Adrenal gland (tissue), 12 donors: ENCODE data around the gene GDF9. TPM values are rescaled to one million over a fixed set of nuclear protein-coding genes. Genes with fewer than 3 reads are reported as not detected.

Experiments
- DNase-seq, 7 donors: peaks; one replicate each; pipeline ENCODE4 v3.0.0-alpha.2; 2019 to 2020
- H3K27ac ChIP-seq, 5 donors: fragments of 200-600 bp; sonication (generic) in 4 of 5; 1 replicate in 3 of 5; 2 replicates in 2 of 5; pipeline versions ENCODE4 v1.5.1 to v1.8.0; 2016 to 2020; ENCODE audit warnings: mild to moderate bottlenecking in 1 of 5
- H3K27me3 ChIP-seq: fragments of 200-600 bp; 2 replicates; pipeline ENCODE4 v1.8.0; 2021
- H3K36me3 ChIP-seq, 2 donors: fragments of 200-600 bp; replicated peaks in 1 of 2; 1 replicate in 1 of 2; 2 replicates in 1 of 2; pipeline versions ENCODE4 v1.5.1 to v1.8.0; 2018 to 2022
- H3K4me1 ChIP-seq, 2 donors: fragments of 200-600 bp; replicated peaks in 1 of 2; 1 replicate in 1 of 2; 2 replicates in 1 of 2; pipeline versions ENCODE4 v1.5.1 to v1.8.0; 2018 to 2021
- H3K4me3 ChIP-seq, 4 donors: fragments of 200-600 bp; sonication (generic) in 3 of 4; one replicate each; pipeline ENCODE4 v1.5.1; 2016 to 2018
- H3K9me3 ChIP-seq, 3 donors: fragments of 200-600 bp; sonication (generic) in 1 of 3; replicated peaks in 1 of 3; 1 replicate in 2 of 3; 2 replicates in 1 of 3; pipeline versions ENCODE4 v1.5.1 to v1.8.0; 2016 to 2021
- POLR2A ChIP-seq, 2 donors: fragments of 450-650 bp; IDR thresholded peaks; one replicate each; pipeline ENCODE4 v1.6.1; 2017; ENCODE audit warnings: antibody characterized with exemption in 2 of 2, mild to moderate bottlenecking in 2 of 2, moderate library complexity in 1 of 2
- WGBS, 4 donors: extraction: QIAGEN DNeasy Blood & Tissue Kit in 2 of 4; methylation state at CpG; one replicate each; pipeline versions ENCODE4 v1.1.5 to v1.1.7; 2013 to 2017; 5-methylcytosine and 5-hydroxymethylcytosine counted together
- intact Hi-C, 2 donors: fragments of 100-400 bp; cut with DNase I; formaldehyde crosslinking; loops; one replicate each; pipeline versions ENCODE4 v1.14.1 to v1.15.0; 2022 to 2023
- polyA plus RNA-seq, 3 donors: library from polyadenylated mRNA; stranded (reverse); fragments of 200-250 nt in 2 of 3; fragments of 350-450 nt in 1 of 3; fragmentation: Illumina TruSeq in 1 of 3; extraction: RNeasy Lipid Tissue Mini Kit (QIAGEN cat#74804) in 1 of 3; gene quantifications; one replicate each; pipeline ENCODE4 v1.2.3, GENCODE V29; 2013 to 2014
- total RNA-seq, 9 donors: library from RNA; depleted of rRNA in 4 of 9; stranded (reverse); fragments of >200 nt in 4 of 9; fragments of 120-200 nt in 1 of 9; fragmentation: NEBNext Ultra II Directional in 1 of 9; extraction: Animal tissue kit (Norgen Biotek cat#: 25700) in 1 of 9; gene quantifications; one replicate each; pipeline versions ENCODE4 v1.1.0 to v1.2.4, GENCODE V29; 2013 to 2023
- TF ChIP-seq, protein P1 (sequence below), 6 experiments: fragments of 450-650 bp in 4 of 6; fragments of 200-600 bp in 2 of 6; sonication (generic) in 1 of 6; IDR thresholded peaks; 1 replicate in 5 of 6; 2 replicates in 1 of 6; pipeline versions ENCODE4 v1.5.1 to v1.8.0; 2016 to 2021; ENCODE audit warnings: antibody characterized with exemption in 6 of 6, mild to moderate bottlenecking in 2 of 6, moderate library complexity in 1 of 6
- donor health status: healthy with polysubstance abuse.
- donor health status: Bipolar disorder and iron deficiency.
- donor health status: DM: yes; HTN: yes; CAD: no.
- donor health status: DM: no; HTN: no; CAD: no.
- donor health status: DM: no; HTN: no; CAD: no.
- donor health status: DM: yes; HTN: yes; CAD: no.

Gene GDF9
- total and polyA plus RNA-seq, 12 donors, result 0.41 to 1.4 (median 0.83) TPM

DNA sequence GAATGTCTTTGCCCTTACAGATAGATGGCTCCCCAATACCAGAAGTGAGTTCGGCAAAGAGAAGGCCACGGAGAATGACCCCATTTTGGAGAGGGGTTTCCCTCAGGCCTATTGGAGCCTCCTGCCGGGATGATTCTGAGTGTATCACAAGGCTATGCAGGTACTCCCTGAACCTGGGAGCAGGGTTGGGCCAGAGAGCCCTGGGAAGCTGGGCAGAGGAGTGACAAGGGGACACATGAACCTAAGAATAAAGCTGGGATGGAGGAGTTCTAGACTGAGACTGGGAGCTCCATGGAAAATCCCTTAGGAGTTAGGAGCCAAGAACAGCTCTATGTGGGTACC lies 7.6 kb upstream of the GDF9 start:
- H3K4me3 ChIP-seq, result no peak overlapping the region
- no peak overlapping the region for H3K27ac ChIP-seq
- no peaks in the 10 kb centered on the region for H3K4me1 ChIP-seq
- H3K9me3 ChIP-seq, result no peaks in the 10 kb centered on the region
- WGBS, 4 donors, result 95 to 100% (median 97%) methylated on average over 3 of the region's 3 CpGs
- peaks cover 0 to 48% of the 10 kb centered on the region in 2 donors for H3K36me3 ChIP-seq
- H3K27me3 ChIP-seq, result no peaks in the 10 kb centered on the region
- intact Hi-C loops, result no loop called here
- no peak for TF ChIP-seq POLR2A (IDR thresholded peaks at IDR 0.05)
- TF ChIP-seq, protein P1, sequence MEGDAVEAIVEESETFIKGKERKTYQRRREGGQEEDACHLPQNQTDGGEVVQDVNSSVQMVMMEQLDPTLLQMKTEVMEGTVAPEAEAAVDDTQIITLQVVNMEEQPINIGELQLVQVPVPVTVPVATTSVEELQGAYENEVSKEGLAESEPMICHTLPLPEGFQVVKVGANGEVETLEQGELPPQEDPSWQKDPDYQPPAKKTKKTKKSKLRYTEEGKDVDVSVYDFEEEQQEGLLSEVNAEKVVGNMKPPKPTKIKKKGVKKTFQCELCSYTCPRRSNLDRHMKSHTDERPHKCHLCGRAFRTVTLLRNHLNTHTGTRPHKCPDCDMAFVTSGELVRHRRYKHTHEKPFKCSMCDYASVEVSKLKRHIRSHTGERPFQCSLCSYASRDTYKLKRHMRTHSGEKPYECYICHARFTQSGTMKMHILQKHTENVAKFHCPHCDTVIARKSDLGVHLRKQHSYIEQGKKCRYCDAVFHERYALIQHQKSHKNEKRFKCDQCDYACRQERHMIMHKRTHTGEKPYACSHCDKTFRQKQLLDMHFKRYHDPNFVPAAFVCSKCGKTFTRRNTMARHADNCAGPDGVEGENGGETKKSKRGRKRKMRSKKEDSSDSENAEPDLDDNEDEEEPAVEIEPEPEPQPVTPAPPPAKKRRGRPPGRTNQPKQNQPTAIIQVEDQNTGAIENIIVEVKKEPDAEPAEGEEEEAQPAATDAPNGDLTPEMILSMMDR (IDR thresholded peaks at IDR 0.05), result no peak
- DNase-seq, result no peak

DNA sequence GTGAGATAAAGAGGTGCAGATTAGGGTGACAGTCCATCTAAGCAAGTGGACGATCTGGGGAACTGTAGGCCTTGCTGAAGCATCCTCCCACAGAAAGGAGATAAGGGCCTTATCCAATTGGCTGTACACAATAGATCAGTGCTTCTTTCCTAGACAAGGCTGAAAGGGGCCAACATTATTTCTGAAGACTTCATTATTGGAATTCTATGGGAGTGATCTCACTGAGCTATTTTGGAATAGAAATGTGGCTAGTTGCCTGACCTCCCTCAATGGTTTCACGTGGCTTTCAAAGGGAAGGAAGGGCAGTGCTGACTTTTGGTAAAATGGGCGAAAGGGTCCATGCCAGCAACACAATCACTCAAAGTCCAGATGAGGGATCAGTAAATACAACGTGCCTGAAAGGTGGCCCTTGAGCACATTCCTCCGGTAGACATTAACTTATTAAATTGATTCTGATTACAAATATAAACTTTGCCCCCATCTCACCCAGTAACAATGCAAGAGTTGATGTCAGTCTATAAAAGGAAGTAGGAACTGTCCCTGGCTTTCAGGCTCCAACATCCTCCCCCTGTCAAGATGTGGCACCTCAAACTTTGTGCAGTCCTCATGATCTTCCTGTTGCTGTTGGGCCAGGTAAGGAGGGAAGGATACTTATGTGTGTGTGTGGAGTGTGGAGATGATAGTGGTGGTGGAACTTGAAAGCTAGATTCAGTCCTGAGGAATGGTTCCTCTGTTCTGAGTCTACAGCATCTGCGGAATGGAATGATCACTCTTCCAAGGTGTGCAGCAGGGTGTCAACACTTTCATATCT lies 7.1 kb upstream of the GDF9 start, which contains the start of gene LEAP2:
Gene LEAP2, plus strand, starts transcription at position 550 of the 811 bp plus-strand sequence. Its CDS starts 27 bp downstream, at position 577.
- H3K9me3 ChIP-seq, result no peaks in the 10 kb centered on the region
- no peaks in the 10 kb centered on the region for H3K4me1 ChIP-seq
- no peaks in the 10 kb centered on the region for H3K27me3 ChIP-seq
- peaks cover 0 to 49% of the 10 kb centered on the region in 2 donors for H3K36me3 ChIP-seq
- H3K4me3 ChIP-seq, result no peak within 1 kb of the TSS
- WGBS, 4 donors, result 74 to 84% (median 84%) methylated on average over 6 of the region's 6 CpGs
- no peak for TF ChIP-seq POLR2A (IDR thresholded peaks at IDR 0.05)
- TF ChIP-seq, protein P1 (IDR thresholded peaks at IDR 0.05), result no peak
- DNase-seq, result no peak
- intact Hi-C loops, result no loop called here
- no peak within 1 kb of the TSS for H3K27ac ChIP-seq

DNA sequence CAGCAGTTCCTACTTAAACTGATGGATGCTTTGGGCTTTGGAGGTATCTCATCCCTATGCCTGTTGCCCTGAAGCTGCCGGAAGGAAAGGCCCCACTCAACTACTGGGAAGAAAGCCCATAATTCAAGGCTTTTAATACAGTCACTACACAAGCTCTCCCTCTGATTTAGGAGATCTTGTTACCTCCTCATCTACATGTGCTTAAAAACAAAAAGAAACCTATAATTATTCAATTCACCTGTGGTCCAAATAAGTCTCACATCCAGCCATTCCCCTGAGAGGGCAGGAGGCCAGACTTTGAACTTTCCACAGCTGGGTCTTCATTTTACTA lies 6.5 kb upstream of the GDF9 start:
- H3K27ac ChIP-seq, result no peak overlapping the region
- intact Hi-C loops, result no loop called here
- no peak for DNase-seq
- no peak overlapping the region for H3K4me3 ChIP-seq
- H3K27me3 ChIP-seq, result no peaks in the 10 kb centered on the region
- H3K4me1 ChIP-seq, result peaks cover 0 to 3% of the 10 kb centered on the region in 2 donors
- TF ChIP-seq, protein P1 (IDR thresholded peaks at IDR 0.05), result no peak
- no peak for TF ChIP-seq POLR2A (IDR thresholded peaks at IDR 0.05)
- H3K36me3 ChIP-seq, result peaks cover 0 to 49% of the 10 kb centered on the region in 2 donors
- whole genome bisulfite sequencing, 4 donors, result 64 to 91% (median 84%) methylated on average over 1 of the region's 1 CpG
- no peaks in the 10 kb centered on the region for H3K9me3 ChIP-seq

DNA sequence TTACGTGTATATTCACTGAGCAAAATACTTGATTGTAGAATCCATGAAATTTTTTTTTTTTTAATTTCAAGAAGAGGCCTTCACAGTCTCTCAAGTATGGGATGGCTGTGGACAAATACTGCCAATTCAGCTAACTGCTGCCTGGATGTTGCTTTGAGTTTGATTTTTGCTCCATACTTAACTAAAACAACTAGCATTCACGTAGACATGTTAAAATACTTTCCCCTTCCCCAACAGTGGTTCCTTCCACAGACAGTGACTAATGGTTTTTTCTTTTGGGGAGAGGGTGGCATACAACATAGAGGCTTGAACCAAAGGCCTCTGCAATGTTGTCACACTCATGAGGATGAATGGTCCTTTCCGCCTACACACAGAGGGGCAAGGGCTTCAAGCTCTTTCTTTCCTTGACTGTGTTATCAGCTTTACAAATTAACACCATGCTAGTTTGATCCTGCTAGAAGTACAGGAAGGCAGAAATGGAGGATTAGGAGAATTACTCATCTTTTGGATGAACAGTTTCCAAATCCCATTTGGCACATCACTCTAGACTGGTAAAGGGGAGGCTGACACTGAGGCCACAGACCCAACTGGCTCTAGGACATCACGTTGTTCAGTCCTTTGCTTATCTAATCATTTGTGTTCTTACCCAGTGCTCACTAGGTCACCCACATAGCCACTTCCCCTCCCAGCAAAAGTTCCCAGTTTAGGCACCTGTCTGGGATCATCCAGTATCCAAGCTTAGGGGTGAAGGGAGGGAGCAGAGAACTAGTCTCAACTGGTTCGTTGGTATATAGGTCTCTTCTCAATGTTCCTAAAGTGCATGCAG lies 5.4 kb upstream of the GDF9 start:
- no peak for TF ChIP-seq POLR2A (IDR thresholded peaks at IDR 0.05)
- TF ChIP-seq, protein P1 (IDR thresholded peaks at IDR 0.05), result no peak

More for the DNA sequence above, 5.4 kb upstream of the GDF9 start:
- H3K27me3 ChIP-seq, result no peaks in the 10 kb centered on the region
- no peak for DNase-seq
- H3K9me3 ChIP-seq, result no peaks in the 10 kb centered on the region
- H3K4me3 ChIP-seq, result no peak overlapping the region
- no peak overlapping the region for H3K27ac ChIP-seq
- intact Hi-C loops, result no loop called here
- H3K4me1 ChIP-seq, result peaks cover 6 to 11% of the 10 kb centered on the region in 2 donors
- 74 to 84% (median 82%) methylated on average over 5 of the region's 5 CpGs for WGBS, 4 donors
- peaks cover 0 to 45% of the 10 kb centered on the region in 2 donors for H3K36me3 ChIP-seq
